ENCODE measurements around the gene TMX3.

The TMX3 gene

GRCh38 chr18:68713131-68713530 is 1.8 kb downstream of the TMX3 start:
- no peak for DNase-seq (ENCODE audit: low spot score)

GRCh38 chr18:68707646-68708045 is 7.3 kb downstream of the TMX3 start:
- no peak for DNase-seq (ENCODE audit: low spot score)

- DNase-seq (ENCODE audit: low spot score), result no peak
Observed at GRCh38 chr18:68705119-68705518, 9.8 kb downstream of the TMX3 start.

- no peak for DNase-seq (ENCODE audit: low spot score)
Observed at GRCh38 chr18:68703326-68703725, 11.6 kb downstream of the TMX3 start.

- DNase-seq (ENCODE audit: low spot score), result no peak
Observed at GRCh38 chr18:68701353-68701752, 13.6 kb downstream of the TMX3 start.

GRCh38 chr18:68699043-68699442 is 15.9 kb downstream of the TMX3 start:
- no peak for DNase-seq (ENCODE audit: low spot score)

- DNase-seq (ENCODE audit: low spot score), result no peak
Observed at GRCh38 chr18:68696937-68697336, 18.0 kb downstream of the TMX3 start.

GRCh38 chr18:68694316-68694715 is 20.6 kb downstream of the TMX3 start:
- DNase-seq (ENCODE audit: low spot score), result peak; percentile 23

- DNase-seq (ENCODE audit: low spot score), result no peak
Observed at GRCh38 chr18:68693091-68693815, 21.7 kb downstream of the TMX3 start.

- DNase-seq (ENCODE audit: low spot score), result no peak
Observed at GRCh38 chr18:68679528-68679927, 35.4 kb downstream of the TMX3 start.

GRCh38 chr18:68676913-68677312 is 38.0 kb downstream of the TMX3 start:
- DNase-seq (ENCODE audit: low spot score), result peak; percentile 57

- DNase-seq (ENCODE audit: low spot score), result no peak
Observed at GRCh38 chr18:68667121-68667520, 47.8 kb downstream of the TMX3 start.

GRCh38 chr18:68666381-68666780 is 48.5 kb downstream of the TMX3 start:
- no peak for DNase-seq (ENCODE audit: low spot score)

GRCh38 chr18:68665628-68666027 is 49.3 kb downstream of the TMX3 start:
- no peak for DNase-seq (ENCODE audit: low spot score)

GRCh38 chr18:68662754-68663153 is 52.2 kb downstream of the TMX3 start:
- DNase-seq (ENCODE audit: low spot score), result no peak

- DNase-seq (ENCODE audit: low spot score), result peak; percentile 74
Observed at GRCh38 chr18:68660354-68661183, 54.3 kb downstream of the TMX3 start.

GRCh38 chr18:68648191-68648590 is 66.7 kb downstream of the TMX3 start:
- no peak for DNase-seq (ENCODE audit: low spot score)

GRCh38 chr18:68642003-68642402 is 72.9 kb downstream of the TMX3 start:
- no peak for DNase-seq (ENCODE audit: low spot score)

GRCh38 chr18:68640861-68641260 is 74.0 kb downstream of the TMX3 start:
- DNase-seq (ENCODE audit: low spot score), result no peak

GRCh38 chr18:68638613-68639012 is 76.3 kb downstream of the TMX3 start:
- no peak for DNase-seq (ENCODE audit: low spot score)

GRCh38 chr18:68627812-68628211 is 87.1 kb downstream of the TMX3 start:
- no peak for DNase-seq (ENCODE audit: low spot score)

Data from pons (tissue), 1 donor.